Natural killer cell (primary cell): ENCODE data around the gene PCDHGA7. TPM values are rescaled to one million over a fixed set of nuclear protein-coding genes. Genes with fewer than 3 reads are reported as not detected.
"Not testable (repeated sequence)": the region's sequence is repeated elsewhere in the genome, so short reads cannot be mapped to it uniquely, and the experiment has no call there.

Experiments used
- ATAC-seq, 3 donors: fragments of 150-1000 bp in 2 of 3; fragments of 200-7000 bp in 1 of 3; cut with Tn5 transposase; 1 replicate in 1 of 3; 2 replicates in 2 of 3; pipeline ENCODE4 v1.10.0; 2021; ENCODE audit warnings: mild to moderate bottlenecking in 2 of 3, moderate library complexity in 2 of 3
- DNase-seq, 2 donors: peaks; one replicate each; pipeline versions ENCODE4 v3.0.0 to v3.0.0-alpha.2; 2013 to 2021; ENCODE audit warnings: mixed read lengths in 1 of 2
- H3K27ac ChIP-seq: one replicate; pipeline ENCODE4 v1.5.1; 2013; ENCODE audit warnings: mild to moderate bottlenecking, low read length
- H3K27me3 ChIP-seq: one replicate; pipeline ENCODE4 v1.6.1; 2013; ENCODE audit warnings: low read length; ENCODE audit not compliant: control insufficient read depth, insufficient read depth
- H3K36me3 ChIP-seq: one replicate; pipeline ENCODE4 v1.6.1; 2013; ENCODE audit warnings: low read length; ENCODE audit not compliant: control insufficient read depth, insufficient read depth
- H3K4me1 ChIP-seq: one replicate; pipeline ENCODE4 v1.6.1; 2013; ENCODE audit warnings: low read length; ENCODE audit not compliant: control insufficient read depth, insufficient read depth
- H3K4me3 ChIP-seq: one replicate; pipeline ENCODE4 v1.5.1; 2013; ENCODE audit warnings: low read length
- H3K9me3 ChIP-seq: one replicate; pipeline ENCODE4 v1.6.1; 2013; ENCODE audit warnings: low read length; ENCODE audit not compliant: control insufficient read depth, insufficient read depth
- H3K27ac Mint-ChIP-seq, 2 donors: one replicate each; pipeline ENCODE4 v1.8.0; 2022; ENCODE audit warnings: mild to moderate bottlenecking in 2 of 2, mixed read lengths in 2 of 2, moderate library complexity in 1 of 2
- H3K27me3 Mint-ChIP-seq, 2 donors: one replicate each; pipeline ENCODE4 v1.8.0; 2022; ENCODE audit warnings: low read depth in 2 of 2, mixed read lengths in 2 of 2
- H3K36me3 Mint-ChIP-seq: one replicate; pipeline ENCODE4 v1.8.0; 2022; ENCODE audit warnings: mixed read lengths
- H3K4me1 Mint-ChIP-seq, 2 donors: one replicate each; pipeline ENCODE4 v1.8.0; 2022; ENCODE audit warnings: mixed read lengths in 2 of 2
- H3K4me3 Mint-ChIP-seq: one replicate; pipeline ENCODE4 v1.8.0; 2022; ENCODE audit warnings: mild to moderate bottlenecking, moderate library complexity, mixed read lengths
- H3K9me3 Mint-ChIP-seq, 2 donors: one replicate each; pipeline ENCODE4 v1.8.0; 2022; ENCODE audit warnings: mixed read lengths in 2 of 2
- WGBS: methylation state at CpG from one replicate; pipeline ENCODE4 v1.1.7; 2013; ENCODE audit warnings: missing lambda C conversion rate; ENCODE audit not compliant: insufficient coverage; 5-methylcytosine and 5-hydroxymethylcytosine counted together
- intact Hi-C: fragments of 100-400 bp; cut with micrococcal nuclease; formaldehyde crosslinking; loops from one replicate; pipeline ENCODE4 v1.14.2; 2022
- total RNA-seq, 4 donors: library from RNA; stranded (reverse); fragments of 120-200 nt in 1 of 4; gene quantifications; one replicate each; pipeline versions ENCODE4 v1.2.3 to v1.2.4, GENCODE V29; 2013 to 2022
- TF ChIP-seq, protein P1 (sequence below): fragments of 200-600 bp; IDR thresholded peaks from one replicate; pipeline ENCODE4 v1.8.0; 2022; ENCODE audit warnings: antibody characterized with exemption

The PCDHGA7 gene
- total RNA-seq, 3 donors from 2014 or later (not counting 1 experiment from before 2014, with no cell fraction given), result 0.26 to 0.68 TPM; not detected in 1

DNA sequence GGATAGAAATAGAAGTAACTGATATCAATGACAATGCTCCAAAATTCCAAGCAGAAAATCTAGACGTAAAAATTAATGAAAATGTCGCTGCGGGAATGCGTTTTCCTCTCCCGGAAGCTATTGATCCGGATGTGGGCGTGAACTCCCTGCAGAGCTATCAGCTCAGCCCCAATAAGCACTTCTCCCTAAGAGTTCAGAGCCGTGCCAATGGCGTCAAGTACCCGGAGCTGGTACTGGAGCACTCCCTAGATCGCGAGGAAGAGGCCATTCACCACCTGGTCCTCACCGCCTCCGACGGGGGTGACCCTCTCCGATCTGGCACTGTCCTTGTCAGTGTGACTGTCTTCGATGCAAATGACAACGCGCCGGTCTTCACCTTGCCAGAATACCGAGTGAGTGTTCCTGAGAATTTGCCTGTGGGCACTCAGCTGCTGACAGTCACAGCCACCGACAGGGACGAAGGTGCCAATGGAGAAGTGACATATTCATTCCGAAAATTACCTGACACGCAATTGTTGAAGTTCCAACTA is 31.1 kb downstream of the PCDHGA7 start:
- Mint-ChIP-seq H3K4me3 (peak overlapping the region; percentile 93), H3K4me1 (peaks cover 38 to 51% of the 10 kb centered on the region in 2 donors), H3K27ac (peak overlapping the region; percentile 61 to 82), H3K27me3 (peaks cover 52 to 63% of the 10 kb centered on the region in 2 donors), H3K36me3 (peaks cover 36% of the 10 kb centered on the region), H3K9me3 (peaks cover 2 to 7% of the 10 kb centered on the region in 2 donors)
- no peak for ATAC-seq
- peaks cover 68% of the 10 kb centered on the region for H3K27me3 ChIP-seq
- no peak for DNase-seq
- WGBS, result 22% methylated on average over 23 of the region's 25 CpGs
- TF ChIP-seq, protein P1, sequence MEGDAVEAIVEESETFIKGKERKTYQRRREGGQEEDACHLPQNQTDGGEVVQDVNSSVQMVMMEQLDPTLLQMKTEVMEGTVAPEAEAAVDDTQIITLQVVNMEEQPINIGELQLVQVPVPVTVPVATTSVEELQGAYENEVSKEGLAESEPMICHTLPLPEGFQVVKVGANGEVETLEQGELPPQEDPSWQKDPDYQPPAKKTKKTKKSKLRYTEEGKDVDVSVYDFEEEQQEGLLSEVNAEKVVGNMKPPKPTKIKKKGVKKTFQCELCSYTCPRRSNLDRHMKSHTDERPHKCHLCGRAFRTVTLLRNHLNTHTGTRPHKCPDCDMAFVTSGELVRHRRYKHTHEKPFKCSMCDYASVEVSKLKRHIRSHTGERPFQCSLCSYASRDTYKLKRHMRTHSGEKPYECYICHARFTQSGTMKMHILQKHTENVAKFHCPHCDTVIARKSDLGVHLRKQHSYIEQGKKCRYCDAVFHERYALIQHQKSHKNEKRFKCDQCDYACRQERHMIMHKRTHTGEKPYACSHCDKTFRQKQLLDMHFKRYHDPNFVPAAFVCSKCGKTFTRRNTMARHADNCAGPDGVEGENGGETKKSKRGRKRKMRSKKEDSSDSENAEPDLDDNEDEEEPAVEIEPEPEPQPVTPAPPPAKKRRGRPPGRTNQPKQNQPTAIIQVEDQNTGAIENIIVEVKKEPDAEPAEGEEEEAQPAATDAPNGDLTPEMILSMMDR, result no peak
- no peak overlapping the region for H3K27ac ChIP-seq
- intact Hi-C loops, result loop anchor here (2.0 to 5.0 kb wide), 2 partner anchors 99 to 151 kb away; no protein-coding TSS in a partner anchor
- H3K36me3 ChIP-seq, result no peaks in the 10 kb centered on the region
- peak overlapping the region; percentile 22 for H3K4me3 ChIP-seq
- H3K4me1 ChIP-seq, result peaks cover 25% of the 10 kb centered on the region
- H3K9me3 ChIP-seq, result peaks cover 24% of the 10 kb centered on the region

DNA sequence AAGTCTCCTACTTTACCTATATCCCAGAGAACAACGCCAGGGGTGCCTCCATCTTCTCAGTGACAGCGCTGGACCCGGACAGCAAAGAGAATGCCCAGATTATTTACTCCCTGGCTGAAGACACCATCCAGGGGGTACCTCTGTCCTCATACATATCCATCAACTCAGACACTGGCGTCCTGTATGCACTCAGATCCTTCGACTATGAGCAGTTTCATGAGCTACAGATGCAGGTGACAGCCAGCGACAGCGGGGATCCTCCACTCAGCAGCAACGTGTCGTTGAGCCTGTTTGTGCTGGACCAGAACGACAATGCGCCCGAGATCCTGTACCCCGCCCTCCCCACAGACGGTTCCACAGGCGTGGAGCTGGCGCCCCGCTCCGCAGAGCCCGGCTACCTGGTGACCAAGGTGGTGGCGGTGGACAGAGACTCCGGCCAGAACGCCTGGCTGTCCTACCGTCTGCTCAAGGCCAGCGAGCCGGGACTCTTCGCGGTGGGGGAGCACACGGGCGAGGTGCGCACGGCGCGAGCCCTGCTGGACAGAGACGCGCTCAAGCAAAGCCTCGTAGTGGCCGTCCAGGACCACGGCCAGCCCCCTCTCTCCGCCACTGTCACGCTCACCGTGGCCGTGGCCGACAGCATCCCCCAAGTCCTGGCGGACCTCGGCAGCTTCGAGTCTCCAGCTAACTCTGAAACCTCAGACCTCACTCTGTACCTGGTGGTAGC is 32.2 kb downstream of the PCDHGA7 start:
- peaks cover 32% of the 10 kb centered on the region for H3K36me3 Mint-ChIP-seq
- DNase-seq, H3K9me3 Mint-ChIP-seq, H3K27ac ChIP-seq, H3K4me3 ChIP-seq, ATAC-seq, H3K36me3 ChIP-seq: not testable (repeated sequence)
- 43% methylated on average over 46 of the region's 46 CpGs for WGBS
- peaks cover 38 to 47% of the 10 kb centered on the region in 2 donors for H3K4me1 Mint-ChIP-seq
- peak overlapping the region in 1 of 2 donors; percentile 82 for H3K27ac Mint-ChIP-seq
- Histone ChIP-seq H3K27me3 (peaks cover 65% of the 10 kb centered on the region), H3K9me3 (peaks cover 27% of the 10 kb centered on the region), H3K4me1 (peaks cover 25% of the 10 kb centered on the region)
- peaks cover 53 to 67% of the 10 kb centered on the region in 2 donors for H3K27me3 Mint-ChIP-seq
- H3K4me3 Mint-ChIP-seq, result peak overlapping the region; percentile 73
- intact Hi-C loops, result loop anchor here (5.0 kb wide), 1 partner anchor 98 kb away; no protein-coding TSS in a partner anchor

DNA sequence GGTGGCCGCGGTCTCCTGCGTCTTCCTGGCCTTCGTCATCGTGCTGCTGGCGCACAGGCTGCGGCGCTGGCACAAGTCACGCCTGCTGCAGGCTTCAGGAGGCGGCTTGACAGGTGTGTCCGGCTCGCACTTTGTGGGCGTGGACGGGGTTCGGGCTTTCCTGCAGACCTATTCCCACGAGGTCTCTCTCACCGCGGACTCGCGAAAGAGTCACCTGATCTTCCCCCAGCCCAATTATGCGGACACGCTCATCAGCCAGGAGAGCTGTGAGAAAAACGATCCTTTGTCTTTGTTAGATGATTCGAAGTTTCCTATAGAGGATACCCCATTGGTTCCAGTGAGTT is 32.7 kb downstream of the PCDHGA7 start:
- intact Hi-C loops, H3K9me3 Mint-ChIP-seq, ATAC-seq, DNase-seq, H3K4me3 ChIP-seq, H3K27ac Mint-ChIP-seq, H3K36me3 ChIP-seq, H3K27ac ChIP-seq: not testable (repeated sequence)
- Histone ChIP-seq H3K4me1 (peaks cover 25% of the 10 kb centered on the region), H3K9me3 (peaks cover 30% of the 10 kb centered on the region), H3K27me3 (peaks cover 65% of the 10 kb centered on the region)
- Mint-ChIP-seq H3K27me3 (peaks cover 54 to 69% of the 10 kb centered on the region in 2 donors), H3K4me1 (peaks cover 38 to 44% of the 10 kb centered on the region in 2 donors), H3K4me3 (peak overlapping the region; percentile 73), H3K36me3 (peaks cover 30% of the 10 kb centered on the region)
- WGBS, result 25% methylated on average over 24 of the region's 24 CpGs

DNA sequence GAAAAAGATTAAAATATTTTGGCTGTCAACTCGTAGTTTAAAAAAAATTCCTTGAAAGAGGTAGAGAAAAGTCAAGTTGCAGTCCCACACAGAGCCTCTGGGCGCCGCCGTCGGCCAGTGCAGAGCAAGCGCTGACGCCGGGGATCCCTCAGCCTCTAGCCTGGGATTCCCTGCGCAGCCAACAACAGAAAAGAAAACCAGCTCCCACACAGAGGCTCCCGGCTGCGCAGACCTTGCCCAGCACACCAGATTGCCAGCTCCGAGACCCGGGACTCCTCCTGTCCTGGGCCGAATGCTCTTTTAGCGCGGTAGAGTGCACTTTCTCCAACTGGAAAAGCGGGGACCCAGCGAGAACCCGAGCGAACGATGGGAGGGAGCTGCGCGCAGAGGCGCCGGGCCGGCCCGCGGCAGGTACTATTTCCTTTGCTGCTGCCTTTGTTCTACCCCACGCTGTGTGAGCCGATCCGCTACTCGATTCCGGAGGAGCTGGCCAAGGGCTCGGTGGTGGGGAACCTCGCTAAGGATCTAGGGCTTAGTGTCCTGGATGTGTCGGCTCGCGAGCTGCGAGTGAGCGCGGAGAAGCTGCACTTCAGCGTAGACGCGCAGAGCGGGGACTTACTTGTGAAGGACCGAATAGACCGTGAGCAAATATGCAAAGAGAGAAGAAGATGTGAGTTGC is 35.1 kb downstream of the PCDHGA7 start, which contains the start of gene PCDHGB7:
PCDHGB7 (plus strand) TSS at position 184 of the 679 bp plus-strand sequence; CDS start at position 367, 183 bp downstream.
- Histone ChIP-seq H3K4me1 (peaks cover 25% of the 10 kb centered on the region), H3K27me3 (peaks cover 84% of the 10 kb centered on the region), H3K9me3 (peaks cover 35% of the 10 kb centered on the region)
- TF ChIP-seq, protein P1, result peak; percentile 51
- Mint-ChIP-seq H3K4me3 (peak within 1 kb of the TSS; percentile 88), H3K4me1 (peaks cover 30 to 43% of the 10 kb centered on the region in 2 donors), H3K27me3 (peaks cover 68 to 82% of the 10 kb centered on the region in 2 donors), H3K27ac (peak within 1 kb of the TSS in 1 of 2 donors; percentile 36), H3K36me3 (peaks cover 25% of the 10 kb centered on the region)
- H3K4me3 ChIP-seq, H3K36me3 ChIP-seq, H3K9me3 Mint-ChIP-seq, intact Hi-C loops, H3K27ac ChIP-seq: not testable (repeated sequence)
- WGBS, result 7% methylated on average over 47 of the region's 47 CpGs
- DNase-seq (peak in 1 of 2 donors; percentile 59), ATAC-seq (peak; percentile 78 to 84 (median 81))
